Uterus (tissue), 4 donors: ENCODE data around the gene CDH22. TPM values are rescaled to one million over a fixed set of nuclear protein-coding genes. Genes with fewer than 3 reads are reported as not detected.

Experiments used
- DNase-seq, 2 donors: peaks; one replicate each; pipeline ENCODE4 v3.0.0-alpha.2; 2019 to 2020
- H3K27ac ChIP-seq, 2 donors: fragments of 200-600 bp; sonication (generic); 1 replicate in 1 of 2; 2 replicates in 1 of 2; pipeline ENCODE4 v1.5.1; 2016 to 2018
- H3K27me3 ChIP-seq, 2 donors: fragments of 200-600 bp; sonication (generic); one replicate each; pipeline ENCODE4 v1.5.1; 2018 to 2019; ENCODE audit warnings: control low read depth in 1 of 2
- H3K36me3 ChIP-seq, 2 donors: fragments of 200-600 bp; sonication (generic); one replicate each; pipeline ENCODE4 v1.5.1; 2019; ENCODE audit warnings: control low read depth in 1 of 2
- H3K4me1 ChIP-seq, 2 donors: fragments of 200-600 bp; sonication (generic); one replicate each; pipeline ENCODE4 v1.5.1; 2018 to 2019; ENCODE audit warnings: control low read depth in 1 of 2
- H3K4me3 ChIP-seq, 2 donors: fragments of 200-600 bp; sonication (generic); 1 replicate in 1 of 2; 2 replicates in 1 of 2; pipeline ENCODE4 v1.5.1; 2018 to 2019; ENCODE audit warnings: mild to moderate bottlenecking in 1 of 2
- H3K9me3 ChIP-seq, 2 donors: fragments of 200-600 bp; sonication (generic); one replicate each; pipeline ENCODE4 v1.5.1; 2019; ENCODE audit warnings: control low read depth in 1 of 2
- POLR2A ChIP-seq, 2 donors: fragments of 450-650 bp; IDR thresholded peaks; one replicate each; pipeline ENCODE4 v1.6.1; 2016; ENCODE audit warnings: antibody characterized with exemption in 2 of 2, mild to moderate bottlenecking in 1 of 2, moderate library complexity in 1 of 2
- intact Hi-C: fragments of 100-400 bp; cut with DNase I; formaldehyde crosslinking; loops from one replicate; pipeline ENCODE4 v1.15.1; 2023; ENCODE audit warnings: low total_unique reads
- total RNA-seq, 4 donors: library from RNA; depleted of rRNA in 3 of 4; stranded (reverse); fragments of >200 nt in 3 of 4; gene quantifications; one replicate each; pipeline versions ENCODE4 v1.1.0 to v1.2.4, GENCODE V29; 2014 to 2023
- TF ChIP-seq, protein P1 (sequence below), 4 experiments: fragments of 200-600 bp in 2 of 4; fragments of 450-650 bp in 2 of 4; sonication (generic) in 2 of 4; IDR thresholded peaks; one replicate each; pipeline ENCODE4 v1.5.1; 2016 to 2019; ENCODE audit warnings: antibody characterized with exemption in 4 of 4, mild to moderate bottlenecking in 2 of 4, moderate library complexity in 1 of 4
- donor health status: DM: yes; HTN: yes; CAD: no.

The CDH22 gene
- total RNA-seq, 4 donors from 2014 or later = 0.48 to 0.49 TPM; not detected in 2

GRCh38 chr20:46270977-46271744 is 37.1 kb downstream of the CDH22 start:
- intact Hi-C loops = no loop called here
- Histone ChIP-seq H3K9me3 (no peaks in the 10 kb centered on the region), H3K36me3 (no peaks in the 10 kb centered on the region), H3K27ac (no peak overlapping the region), H3K27me3 (no peaks in the 10 kb centered on the region), H3K4me3 (no peak overlapping the region), H3K4me1 (no peaks in the 10 kb centered on the region)
- DNase-seq = no peak
- TF ChIP-seq POLR2A (IDR thresholded peaks at IDR 0.05) = no peak
- TF ChIP-seq, protein P1, sequence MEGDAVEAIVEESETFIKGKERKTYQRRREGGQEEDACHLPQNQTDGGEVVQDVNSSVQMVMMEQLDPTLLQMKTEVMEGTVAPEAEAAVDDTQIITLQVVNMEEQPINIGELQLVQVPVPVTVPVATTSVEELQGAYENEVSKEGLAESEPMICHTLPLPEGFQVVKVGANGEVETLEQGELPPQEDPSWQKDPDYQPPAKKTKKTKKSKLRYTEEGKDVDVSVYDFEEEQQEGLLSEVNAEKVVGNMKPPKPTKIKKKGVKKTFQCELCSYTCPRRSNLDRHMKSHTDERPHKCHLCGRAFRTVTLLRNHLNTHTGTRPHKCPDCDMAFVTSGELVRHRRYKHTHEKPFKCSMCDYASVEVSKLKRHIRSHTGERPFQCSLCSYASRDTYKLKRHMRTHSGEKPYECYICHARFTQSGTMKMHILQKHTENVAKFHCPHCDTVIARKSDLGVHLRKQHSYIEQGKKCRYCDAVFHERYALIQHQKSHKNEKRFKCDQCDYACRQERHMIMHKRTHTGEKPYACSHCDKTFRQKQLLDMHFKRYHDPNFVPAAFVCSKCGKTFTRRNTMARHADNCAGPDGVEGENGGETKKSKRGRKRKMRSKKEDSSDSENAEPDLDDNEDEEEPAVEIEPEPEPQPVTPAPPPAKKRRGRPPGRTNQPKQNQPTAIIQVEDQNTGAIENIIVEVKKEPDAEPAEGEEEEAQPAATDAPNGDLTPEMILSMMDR (IDR thresholded peaks at IDR 0.05) = no peak

- Histone ChIP-seq H3K27me3 (no peaks in the 10 kb centered on the region), H3K36me3 (no peaks in the 10 kb centered on the region)
- intact Hi-C loops = no loop called here
These were observed 38.9 kb downstream of the CDH22 start for GRCh38 chr20:46269372-46269771.

DNA sequence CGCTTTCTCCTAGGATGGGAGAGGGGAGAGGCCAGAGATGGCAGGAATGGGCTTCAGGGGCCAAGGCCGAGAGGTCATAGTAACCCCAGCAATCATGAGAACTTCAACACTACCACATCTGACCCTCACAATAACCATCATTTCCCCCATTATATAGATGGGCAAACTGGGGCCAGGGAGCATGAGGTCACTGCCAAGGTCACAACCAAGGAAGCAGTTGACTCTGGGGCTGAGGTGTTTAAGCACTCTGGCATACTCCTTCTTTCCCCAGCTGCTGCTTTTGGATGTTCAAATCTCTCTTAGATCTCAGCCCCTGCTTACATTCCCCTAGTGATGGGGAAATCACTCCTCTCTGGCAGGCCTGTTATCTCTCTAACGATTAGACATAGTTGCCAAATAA is 39.6 kb downstream of the CDH22 start:
- no peaks in the 10 kb centered on the region for H3K36me3 ChIP-seq
- no peak overlapping the region for H3K4me3 ChIP-seq
- intact Hi-C loops = no loop called here
- no peak for DNase-seq
- TF ChIP-seq, protein P1 (IDR thresholded peaks at IDR 0.05) = no peak
- TF ChIP-seq POLR2A (IDR thresholded peaks at IDR 0.05) = no peak
- H3K4me1 ChIP-seq = no peaks in the 10 kb centered on the region
- H3K27ac ChIP-seq = no peak overlapping the region
- no peaks in the 10 kb centered on the region for H3K27me3 ChIP-seq
- H3K9me3 ChIP-seq = no peaks in the 10 kb centered on the region

More at GRCh38 chr20:46269372-46269771, 38.9 kb downstream of the CDH22 start:
- no peak for TF ChIP-seq POLR2A (IDR thresholded peaks at IDR 0.05)
- TF ChIP-seq, protein P1 (IDR thresholded peaks at IDR 0.05) = no peak
- H3K4me1 ChIP-seq = no peaks in the 10 kb centered on the region
- H3K27ac ChIP-seq = no peak overlapping the region
- no peak for DNase-seq
- H3K4me3 ChIP-seq = no peak overlapping the region
- H3K9me3 ChIP-seq = no peaks in the 10 kb centered on the region

DNA sequence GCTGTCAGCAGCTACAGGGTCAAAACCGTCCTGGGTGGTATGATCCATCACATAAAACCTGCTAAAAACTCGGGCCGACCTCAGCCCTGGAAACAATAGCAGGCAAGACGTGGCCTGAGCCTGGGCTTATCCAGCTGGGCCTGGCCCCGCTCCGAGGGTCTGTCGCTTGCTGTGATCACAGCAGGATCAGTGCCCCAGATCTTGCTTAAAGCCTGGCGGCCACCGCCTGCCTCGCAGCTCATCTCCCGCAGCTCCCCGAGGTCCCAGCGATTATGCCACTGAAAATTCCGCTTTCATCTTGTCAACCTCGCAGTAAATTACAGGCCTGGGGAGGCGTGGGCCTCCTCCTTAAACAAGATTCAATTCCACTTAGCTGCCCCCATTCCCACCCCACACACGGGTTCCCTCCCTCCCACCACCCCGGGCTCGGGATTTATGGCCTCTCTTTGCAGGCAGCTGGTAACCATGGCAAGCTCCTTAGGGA is 40.1 kb downstream of the CDH22 start:
- Histone ChIP-seq H3K9me3 (no peaks in the 10 kb centered on the region), H3K4me3 (no peak overlapping the region), H3K4me1 (no peaks in the 10 kb centered on the region), H3K36me3 (no peaks in the 10 kb centered on the region), H3K27me3 (no peaks in the 10 kb centered on the region), H3K27ac (no peak overlapping the region)
- peak in 1 of 2 donors; percentile 23 for DNase-seq
- TF ChIP-seq, protein P1 (IDR thresholded peaks at IDR 0.05) = no peak
- TF ChIP-seq POLR2A (IDR thresholded peaks at IDR 0.05) = no peak
- intact Hi-C loops = no loop called here
